GM12873 (cell line): ENCODE measurements around the gene CCR1.

ENCODE experiments used
- CTCF ChIP-seq: IDR thresholded peaks from 2 replicates; pipeline ENCODE4 v1.5.1; 2012; ENCODE audit warnings: low read depth, mild to moderate bottlenecking, moderate library complexity, low read length, control low read depth; ENCODE audit not compliant: insufficient read depth; ENCODE audit errors: missing control alignments

The CCR1 gene

DNA sequence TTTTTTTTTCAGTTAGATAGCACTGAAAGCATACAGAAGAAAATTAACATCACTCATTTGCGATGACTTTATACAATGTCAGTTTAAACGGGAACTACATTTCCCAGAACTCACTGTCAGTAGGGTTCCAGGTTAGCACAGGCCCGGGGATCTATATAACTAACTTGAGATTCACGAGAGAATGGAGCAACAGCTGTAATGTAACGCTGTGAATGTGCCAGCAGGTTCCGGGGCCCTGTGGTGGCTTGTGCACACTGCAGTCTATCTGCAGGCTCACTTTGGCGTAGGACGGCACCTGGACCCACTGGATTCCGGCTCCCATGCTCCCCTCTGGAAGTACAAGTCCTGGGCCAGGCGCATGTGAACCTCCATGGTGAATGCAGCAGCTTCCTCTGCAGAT lies 19.4 kb downstream of the CCR1 start:
- no peak for TF ChIP-seq CTCF

GRCh38 chr3:46187876-46188275 lies 20.2 kb downstream of the CCR1 start:
- TF ChIP-seq CTCF: no peak

DNA sequence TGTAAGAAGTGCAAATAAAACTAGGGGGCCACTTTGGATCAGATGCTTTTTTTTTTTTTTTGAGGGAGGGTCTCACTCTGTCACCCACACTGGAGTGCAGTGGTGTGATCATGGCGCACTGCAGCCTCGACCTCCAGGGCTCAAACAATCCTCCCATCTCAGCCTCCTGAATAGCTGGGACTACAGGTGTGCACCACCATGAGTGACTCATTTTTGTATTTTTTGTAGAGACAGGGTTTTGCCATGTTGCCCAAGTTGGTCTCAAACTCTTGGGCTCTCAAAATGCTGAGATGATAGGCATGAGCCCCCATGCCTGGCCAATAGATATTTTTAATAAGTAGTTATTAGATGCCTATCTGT lies 20.8 kb downstream of the CCR1 start:
- no peak for TF ChIP-seq CTCF

- TF ChIP-seq CTCF: no peak
Observed at GRCh38 chr3:46186471-46187340, 21.4 kb downstream of the CCR1 start.

- TF ChIP-seq CTCF: no peak
Observed at GRCh38 chr3:46184469-46184868, 23.6 kb downstream of the CCR1 start.

- no peak for TF ChIP-seq CTCF
Observed at GRCh38 chr3:46183330-46183729, 24.8 kb downstream of the CCR1 start.

DNA sequence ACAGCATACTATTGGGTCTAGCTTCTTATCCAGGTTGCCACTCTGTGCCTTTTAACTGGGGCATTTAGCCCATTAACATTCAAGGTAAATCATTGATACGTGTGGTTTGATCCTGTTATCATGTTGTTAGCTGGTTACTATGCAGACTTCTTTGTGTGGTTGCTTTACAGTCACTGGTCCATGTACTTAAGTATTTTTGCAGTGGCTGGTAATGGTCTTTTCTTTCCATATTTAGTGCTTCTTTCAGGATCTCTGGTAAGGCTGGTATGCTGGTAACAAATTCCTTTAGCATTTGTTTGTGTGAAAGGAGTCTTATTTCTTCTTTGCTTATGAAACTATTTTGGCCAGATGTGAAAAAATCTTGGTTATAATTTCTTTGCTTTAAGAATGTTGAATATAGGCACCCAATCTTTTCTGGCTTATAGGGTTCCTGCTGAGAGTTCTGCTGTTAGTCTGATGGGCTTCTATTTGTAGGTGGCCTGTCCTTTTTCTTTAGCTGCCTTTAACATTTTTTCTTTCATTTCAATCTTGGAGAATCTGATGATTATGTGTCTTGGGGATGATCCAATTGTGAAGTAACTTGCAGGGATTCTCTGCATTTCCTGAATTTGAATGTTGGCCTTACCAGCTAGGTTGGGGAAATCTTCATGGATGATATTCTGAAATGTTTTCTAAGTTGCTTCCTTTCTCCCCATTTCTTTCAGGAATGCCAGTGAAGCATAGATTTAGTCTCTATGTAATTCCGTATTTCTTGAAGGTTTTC lies 39.3 kb downstream of the CCR1 start:
- no peak for TF ChIP-seq CTCF
